GM19351 (cell line): Measurements from ENCODE around the gene MED29.
A peak's percentile ranks its signal among the peaks of the same experiment; 100 is the strongest.

Experiments
- ATAC-seq: cut with Tn5 transposase; IDR thresholded peaks from one replicate; pipeline ENCODE4 v1.9.1; 2021; ENCODE audit warnings: mild to moderate bottlenecking, moderate library complexity; ENCODE audit not compliant: unreplicated experiment

Gene MED29

GRCh38 chr19:39397360-39398296 is 6.5 kb downstream of the MED29 start:
- ATAC-seq, result no peak

DNA sequence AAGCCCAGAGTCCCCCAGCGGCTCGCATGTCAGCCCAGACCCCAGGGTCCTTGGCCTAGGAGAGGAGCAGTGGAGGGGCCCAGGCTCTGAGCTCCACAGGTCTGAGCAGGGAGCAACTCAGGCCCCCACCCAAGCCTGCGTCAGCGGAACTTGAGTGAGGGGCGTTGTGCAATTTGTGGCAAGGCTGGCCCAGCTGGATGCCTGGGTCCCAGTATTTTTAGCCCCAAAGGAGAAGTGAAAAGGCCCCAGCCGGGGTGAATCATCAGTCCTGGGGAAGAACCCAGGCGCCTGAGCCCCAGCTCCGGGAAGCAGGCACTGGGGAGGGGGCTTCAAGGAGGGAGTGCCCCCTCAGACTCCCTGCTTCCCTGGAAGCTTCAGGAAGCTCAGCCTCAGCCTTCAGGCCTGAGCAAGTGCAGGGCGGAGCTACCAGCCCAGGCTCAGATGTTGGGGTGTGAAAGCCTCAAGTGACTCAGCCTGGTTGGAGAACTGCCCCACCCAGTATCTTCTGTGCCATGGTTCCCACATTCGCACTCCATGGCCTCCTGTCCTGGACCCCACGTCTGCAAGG is 7.2 kb downstream of the MED29 start:
- ATAC-seq, result no peak

DNA sequence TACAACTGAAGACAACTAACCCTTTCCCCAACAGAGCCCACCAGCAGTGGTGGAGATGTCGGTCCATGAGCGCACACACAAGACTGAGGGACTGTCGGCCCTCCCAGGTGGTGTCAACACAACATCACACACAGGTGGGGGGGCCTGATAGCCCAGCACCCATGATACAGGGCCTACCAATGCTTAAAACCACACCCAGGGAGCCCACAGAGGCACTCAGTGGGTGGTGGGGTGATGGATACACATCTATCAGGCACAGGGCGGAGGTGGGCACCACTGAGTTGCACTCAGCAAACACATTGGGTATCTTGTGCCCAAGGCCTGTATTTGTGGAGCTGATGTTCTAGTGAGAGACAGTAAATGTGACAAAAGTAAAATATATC is 8.5 kb downstream of the MED29 start:
- ATAC-seq, result no peak

GRCh38 chr19:39400061-39400460 is 8.9 kb downstream of the MED29 start:
- no peak for ATAC-seq

- ATAC-seq, result no peak
Observed at GRCh38 chr19:39401070-39401548, 9.9 kb downstream of the MED29 start.

DNA sequence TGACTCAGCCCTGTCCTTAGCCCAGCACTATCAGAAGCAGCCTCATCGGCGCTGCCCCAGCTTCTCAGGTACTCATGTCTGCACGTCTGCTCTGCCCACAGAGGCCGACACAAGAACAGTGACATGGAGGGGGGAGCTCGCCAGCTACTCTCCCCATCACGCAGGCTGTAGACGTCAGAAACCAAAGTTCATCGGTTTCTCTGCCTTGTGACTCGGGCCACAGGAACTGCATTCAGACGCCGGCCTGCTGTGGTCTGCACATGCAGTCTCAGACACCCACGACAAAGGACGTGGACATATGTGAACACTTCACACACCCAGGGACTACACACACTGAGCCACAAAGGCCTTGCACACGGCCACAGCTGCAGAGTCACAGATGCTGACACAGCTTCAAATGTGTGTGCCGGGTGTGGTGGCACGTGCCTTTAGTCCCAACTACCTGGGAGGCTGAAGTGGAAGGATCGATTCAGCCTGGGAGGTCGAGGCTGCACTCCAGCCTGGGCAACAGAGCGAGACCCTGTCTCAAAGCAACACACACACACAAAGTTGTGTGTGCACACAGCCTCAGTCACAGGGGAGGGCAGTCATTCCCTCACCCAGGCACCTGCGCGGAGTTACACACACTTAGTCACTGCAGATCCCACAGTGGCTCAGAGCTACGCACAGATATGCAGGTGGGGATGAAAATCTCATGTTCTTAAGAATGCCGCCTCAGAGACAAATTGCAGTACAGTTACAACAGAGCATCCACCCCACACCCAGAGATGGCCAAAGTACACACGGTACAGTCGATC is 10.6 kb downstream of the MED29 start:
- ATAC-seq, result no peak

DNA sequence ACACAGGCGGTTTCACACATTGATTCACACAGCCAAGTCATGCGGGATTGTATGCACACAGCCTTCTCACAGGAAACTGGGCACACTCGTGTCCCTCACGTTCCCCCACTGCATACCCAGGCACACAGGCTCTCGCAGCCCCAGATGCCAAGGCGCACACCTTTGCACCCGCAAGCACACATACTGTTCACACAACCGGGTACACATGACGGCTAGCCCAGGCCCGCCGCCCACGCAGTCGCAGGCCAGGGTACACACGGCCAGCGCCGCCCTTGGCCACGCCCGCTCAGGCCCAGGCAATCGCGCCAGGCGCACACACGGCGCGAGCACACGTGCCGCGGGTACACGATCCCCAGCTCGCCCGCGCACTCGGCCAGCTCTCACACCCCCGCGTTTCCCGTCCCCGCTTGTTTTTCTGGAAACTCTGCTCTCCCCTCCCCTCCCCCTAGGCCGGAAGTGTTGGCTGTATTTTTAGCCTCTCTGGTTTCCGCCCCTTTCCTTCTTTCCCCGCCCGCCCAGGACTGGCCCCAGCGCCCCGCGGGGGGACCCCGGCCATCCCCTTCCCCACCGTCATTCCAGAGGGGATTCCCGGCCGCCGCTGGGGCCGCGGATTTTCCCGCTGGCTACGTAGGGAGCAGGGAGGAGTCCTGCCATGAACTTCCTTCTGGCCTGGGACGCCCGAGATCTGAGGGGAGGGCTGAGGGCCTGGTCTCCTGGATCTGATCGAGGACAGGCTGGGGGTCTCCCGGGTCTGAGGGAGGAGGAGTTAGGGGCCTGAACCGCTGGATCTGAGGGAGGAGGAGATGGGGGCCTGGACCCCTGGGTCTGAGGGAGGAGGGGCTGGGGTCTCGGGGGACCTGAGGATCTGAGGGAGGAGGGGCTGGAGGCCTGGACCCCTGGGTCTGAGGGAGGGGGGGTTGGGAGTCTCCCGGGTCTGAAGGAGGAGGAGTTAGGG is 11.4 kb downstream of the MED29 start:
- peak; percentile 30 for ATAC-seq

DNA sequence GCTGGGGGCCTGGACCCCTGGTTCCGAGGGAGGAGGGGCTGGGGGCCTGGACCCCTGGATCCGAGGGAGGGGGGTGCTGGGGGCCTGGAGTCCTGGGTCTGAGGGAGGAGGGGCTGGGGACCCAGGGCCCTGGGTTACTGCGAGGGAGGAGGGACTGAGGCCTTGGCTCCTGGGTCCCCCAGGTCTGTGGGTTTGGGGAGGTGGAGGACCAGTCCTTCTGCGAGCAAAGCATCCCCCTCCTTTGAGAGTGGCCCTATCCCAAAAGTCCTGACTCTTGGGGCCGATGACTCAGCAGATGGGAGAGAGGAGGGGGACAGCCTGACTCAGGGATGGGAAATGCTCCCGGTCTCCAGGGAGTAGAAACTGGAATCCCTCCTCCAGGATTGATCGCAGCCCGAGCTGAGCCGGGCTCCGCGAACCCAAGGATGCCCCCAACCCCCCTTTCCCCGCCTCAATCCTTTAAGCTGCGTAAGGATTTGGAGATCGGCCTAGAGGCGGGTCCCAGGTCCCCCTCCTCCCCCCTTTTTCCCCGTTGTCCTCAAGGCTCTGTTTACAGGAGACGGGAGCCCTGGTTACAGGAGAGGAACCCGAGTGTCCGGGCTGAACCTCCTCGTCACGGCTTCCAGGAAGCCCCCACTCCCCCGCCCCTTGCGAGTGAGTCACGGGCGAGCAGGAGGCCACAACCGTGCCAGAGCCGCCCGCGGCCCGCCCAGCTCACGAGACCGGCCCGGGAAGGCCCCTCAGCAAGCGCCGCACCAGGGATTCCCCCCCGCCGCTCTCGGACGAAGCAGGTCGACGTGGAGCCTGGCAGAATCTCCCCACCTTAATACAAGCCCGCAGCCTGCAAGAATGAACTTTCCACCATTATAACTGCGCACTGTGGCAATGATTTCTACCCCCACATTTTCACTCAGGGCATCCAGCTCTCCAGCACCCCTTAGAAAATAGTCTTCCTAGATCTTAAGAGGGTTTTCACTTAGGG is 12.4 kb downstream of the MED29 start:
- no peak for ATAC-seq

GRCh38 chr19:39405261-39405957 is 14.2 kb downstream of the MED29 start:
- ATAC-seq, result no peak

- no peak for ATAC-seq
Observed at GRCh38 chr19:39405958-39406655, 14.9 kb downstream of the MED29 start.

- no peak for ATAC-seq
Observed at GRCh38 chr19:39406656-39407409, 15.7 kb downstream of the MED29 start, which contains the start of gene ZFP36. ZFP36 (plus strand) TSS chr19:39406847; CDS start chr19:39406905, 58 bp downstream.

- no peak for ATAC-seq
Observed at GRCh38 chr19:39407410-39407659, 16.2 kb downstream of the MED29 start.

GRCh38 chr19:39407660-39408391 is 16.6 kb downstream of the MED29 start:
- ATAC-seq, result no peak

DNA sequence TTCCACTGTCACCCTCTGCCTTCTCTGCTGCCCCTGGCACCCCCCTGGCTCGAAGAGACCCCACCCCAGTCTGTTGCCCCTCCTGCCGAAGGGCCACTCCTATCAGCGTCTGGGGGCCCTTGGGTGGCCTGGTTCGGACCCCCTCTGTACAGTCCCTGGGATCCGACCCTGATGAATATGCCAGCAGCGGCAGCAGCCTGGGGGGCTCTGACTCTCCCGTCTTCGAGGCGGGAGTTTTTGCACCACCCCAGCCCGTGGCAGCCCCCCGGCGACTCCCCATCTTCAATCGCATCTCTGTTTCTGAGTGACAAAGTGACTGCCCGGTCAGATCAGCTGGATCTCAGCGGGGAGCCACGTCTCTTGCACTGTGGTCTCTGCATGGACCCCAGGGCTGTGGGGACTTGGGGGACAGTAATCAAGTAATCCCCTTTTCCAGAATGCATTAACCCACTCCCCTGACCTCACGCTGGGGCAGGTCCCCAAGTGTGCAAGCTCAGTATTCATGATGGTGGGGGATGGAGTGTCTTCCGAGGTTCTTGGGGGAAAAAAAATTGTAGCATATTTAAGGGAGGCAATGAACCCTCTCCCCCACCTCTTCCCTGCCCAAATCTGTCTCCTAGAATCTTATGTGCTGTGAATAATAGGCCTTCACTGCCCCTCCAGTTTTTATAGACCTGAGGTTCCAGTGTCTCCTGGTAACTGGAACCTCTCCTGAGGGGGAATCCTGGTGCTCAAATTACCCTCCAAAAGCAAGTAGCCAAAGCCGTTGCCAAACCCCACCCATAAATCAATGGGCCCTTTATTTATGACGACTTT is 17.4 kb downstream of the MED29 start:
- ATAC-seq, result no peak

GRCh38 chr19:39409208-39410016 is 18.2 kb downstream of the MED29 start:
- no peak for ATAC-seq
